ENCODE measurements around the gene KCNQ5. TPM values are rescaled to one million over a fixed set of nuclear protein-coding genes. Genes with fewer than 3 reads are reported as not detected.
"Not testable (repeated sequence)": the region's sequence is repeated elsewhere in the genome, so short reads cannot be mapped to it uniquely, and the experiment has no call there.

KCNQ5 gene
- total RNA-seq, 1 experiment from 2014 or later = 0.84 TPM

DNA sequence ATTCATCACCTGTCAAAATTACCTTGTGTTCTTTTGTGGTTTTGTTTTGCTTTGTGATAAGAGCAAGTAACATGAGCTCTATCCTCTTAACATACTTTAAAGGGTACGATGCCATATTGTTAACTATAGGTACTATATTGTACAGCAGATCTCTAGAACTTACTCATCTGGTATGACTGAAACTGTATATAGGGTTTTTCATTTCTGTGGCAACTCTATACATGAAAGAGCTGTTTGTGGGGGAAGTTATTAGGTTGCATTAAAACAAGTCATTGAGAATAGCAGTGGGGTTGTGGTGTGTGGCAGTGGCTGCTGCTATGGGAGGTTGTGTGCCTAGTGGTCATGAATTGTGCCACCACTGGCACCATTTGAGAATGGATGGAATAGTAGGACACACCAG is 268.4 kb downstream of the KCNQ5 start:
- no peak for DNase-seq (ENCODE audit: extremely low read depth, low read depth)

GRCh38 chr6:72890671-72891070 is 268.8 kb downstream of the KCNQ5 start:
- no peak for DNase-seq (ENCODE audit: extremely low read depth, low read depth)

GRCh38 chr6:72892901-72893300 is 271.0 kb downstream of the KCNQ5 start:
- DNase-seq (ENCODE audit: extremely low read depth, low read depth) = no peak

DNA sequence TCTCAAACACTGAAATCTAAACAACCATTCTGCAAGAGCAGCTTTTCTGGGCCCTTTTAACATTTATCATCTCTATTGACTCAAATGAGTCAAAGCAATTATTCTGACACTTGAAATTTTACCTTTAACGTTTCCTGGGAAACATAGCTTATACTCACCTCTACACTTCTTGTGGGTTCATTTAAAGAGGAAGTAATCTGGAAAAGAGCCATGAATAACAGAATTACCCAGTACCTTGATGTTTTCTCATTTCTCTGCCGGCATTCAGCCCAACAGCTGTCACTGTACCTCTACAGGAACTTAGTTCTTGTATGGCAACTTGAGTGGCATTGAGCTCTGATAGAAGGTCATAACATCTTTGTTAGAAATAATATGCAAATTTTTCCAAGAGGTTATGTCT is 272.2 kb downstream of the KCNQ5 start:
- DNase-seq (ENCODE audit: extremely low read depth, low read depth) = no peak

- DNase-seq (ENCODE audit: extremely low read depth, low read depth) = not testable (repeated sequence)
Observed at GRCh38 chr6:72898313-72898712, 276.4 kb downstream of the KCNQ5 start.

GRCh38 chr6:72905705-72906478 is 284.0 kb downstream of the KCNQ5 start:
- no peak for DNase-seq (ENCODE audit: extremely low read depth, low read depth)

GRCh38 chr6:72911463-72912155 is 289.7 kb downstream of the KCNQ5 start:
- DNase-seq (ENCODE audit: extremely low read depth, low read depth) = no peak

- no peak for DNase-seq (ENCODE audit: extremely low read depth, low read depth)
Observed at GRCh38 chr6:72913797-72914196, 291.9 kb downstream of the KCNQ5 start.

- no peak for DNase-seq (ENCODE audit: extremely low read depth, low read depth)
Observed at GRCh38 chr6:72916298-72916697, 294.4 kb downstream of the KCNQ5 start.

DNA sequence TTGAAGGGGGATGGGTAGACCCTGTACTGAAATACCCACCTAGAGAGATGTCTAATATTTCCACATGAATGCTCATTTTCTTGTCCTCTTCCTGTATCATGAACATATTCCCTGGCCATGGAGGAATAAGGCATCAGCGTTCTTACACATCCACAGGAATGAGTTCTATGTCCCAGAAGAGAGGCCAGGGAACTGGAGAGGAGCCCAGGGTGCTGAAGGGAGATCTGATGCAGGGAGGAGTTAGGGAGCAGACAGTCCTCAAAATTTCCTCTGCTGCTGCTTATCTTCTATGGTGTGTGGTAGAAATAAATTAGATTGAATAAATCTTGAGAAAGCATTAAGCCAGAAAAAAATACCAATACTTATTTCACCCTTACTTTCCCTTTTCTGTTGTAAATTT is 295.0 kb downstream of the KCNQ5 start:
- DNase-seq (ENCODE audit: extremely low read depth, low read depth) = no peak

DNA sequence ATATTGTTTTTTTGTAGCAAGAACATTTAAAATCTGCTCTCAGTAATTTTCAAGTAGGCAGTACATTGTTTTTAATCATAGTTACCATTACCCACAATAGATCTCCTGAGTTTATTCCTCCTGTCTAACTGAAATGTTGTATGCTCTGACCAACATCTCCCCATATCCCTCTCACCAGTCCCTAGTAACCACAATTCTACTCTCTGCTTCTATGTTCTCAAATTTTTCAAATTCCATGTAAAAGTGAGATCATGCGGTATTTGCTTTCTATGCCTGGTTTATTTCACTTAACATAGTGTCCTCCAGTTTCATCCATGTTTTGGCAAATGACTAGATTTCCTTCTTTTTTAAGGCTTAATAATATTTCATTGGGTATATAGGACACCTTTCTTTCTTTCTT is 300.5 kb downstream of the KCNQ5 start:
- DNase-seq (ENCODE audit: extremely low read depth, low read depth) = no peak

- DNase-seq (ENCODE audit: extremely low read depth, low read depth) = no peak
Observed at GRCh38 chr6:72925136-72925535, 303.3 kb downstream of the KCNQ5 start.

DNA sequence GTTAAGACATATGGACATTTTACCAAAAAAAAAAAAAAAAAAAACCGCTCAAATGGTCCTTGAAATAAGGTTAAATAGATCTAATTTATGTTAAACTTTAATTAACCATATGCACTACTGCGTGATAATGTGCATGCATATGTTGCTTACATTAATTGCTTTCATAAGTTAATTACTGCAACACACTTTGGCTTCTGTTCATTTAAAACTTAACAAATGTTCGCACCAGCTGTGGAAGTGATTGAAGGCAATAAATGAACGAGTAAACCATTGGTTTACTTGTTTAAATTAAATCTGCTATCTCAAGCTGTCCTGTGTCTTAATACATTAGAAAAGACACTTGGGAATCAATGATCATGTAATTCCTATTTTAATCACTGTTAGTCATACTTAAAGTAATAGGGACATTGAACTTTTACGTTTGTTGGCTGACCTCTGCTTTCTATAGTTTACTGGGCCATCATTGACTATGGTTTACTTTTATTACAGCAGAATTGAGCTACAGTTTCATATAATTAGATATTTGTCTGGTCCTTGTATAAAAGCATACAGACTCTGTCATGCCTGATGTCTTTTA is 308.8 kb downstream of the KCNQ5 start:
- DNase-seq (ENCODE audit: extremely low read depth, low read depth) = no peak

DNA sequence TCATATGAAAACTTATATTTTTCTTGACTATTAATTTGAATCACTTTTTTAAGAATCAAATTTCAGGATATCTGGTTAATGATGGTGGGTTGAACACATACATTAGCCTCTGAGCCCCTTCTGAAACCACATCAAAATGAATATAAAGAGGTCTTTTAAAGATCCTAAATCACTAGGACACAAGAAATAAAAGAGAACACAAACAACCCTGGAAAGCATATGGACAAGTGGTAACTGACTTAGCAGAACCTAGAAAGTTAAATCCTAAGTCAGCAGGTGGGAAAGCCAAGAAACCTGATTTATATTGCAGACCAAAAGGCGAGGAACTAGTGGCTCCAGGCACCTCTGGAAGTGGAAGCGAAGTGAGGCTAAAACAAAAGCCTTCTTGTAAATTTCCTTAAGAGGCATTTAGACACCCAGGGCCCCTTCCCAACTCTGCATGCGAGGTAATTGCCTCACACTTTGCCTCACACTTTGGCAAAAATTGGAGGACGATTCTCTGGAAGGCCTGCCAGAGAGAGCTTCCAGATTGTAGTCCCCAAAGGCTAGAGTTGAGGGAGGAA is 309.5 kb downstream of the KCNQ5 start:
- no peak for DNase-seq (ENCODE audit: extremely low read depth, low read depth)

GRCh38 chr6:72933233-72933632 is 311.4 kb downstream of the KCNQ5 start:
- DNase-seq (ENCODE audit: extremely low read depth, low read depth) = no peak

- no peak for DNase-seq (ENCODE audit: extremely low read depth, low read depth)
Observed at GRCh38 chr6:72936766-72937559, 315.1 kb downstream of the KCNQ5 start.

- no peak for DNase-seq (ENCODE audit: extremely low read depth, low read depth)
Observed at GRCh38 chr6:72938104-72938503, 316.2 kb downstream of the KCNQ5 start.

- DNase-seq (ENCODE audit: extremely low read depth, low read depth) = no peak
Observed at GRCh38 chr6:72939004-72939403, 317.1 kb downstream of the KCNQ5 start.

DNA sequence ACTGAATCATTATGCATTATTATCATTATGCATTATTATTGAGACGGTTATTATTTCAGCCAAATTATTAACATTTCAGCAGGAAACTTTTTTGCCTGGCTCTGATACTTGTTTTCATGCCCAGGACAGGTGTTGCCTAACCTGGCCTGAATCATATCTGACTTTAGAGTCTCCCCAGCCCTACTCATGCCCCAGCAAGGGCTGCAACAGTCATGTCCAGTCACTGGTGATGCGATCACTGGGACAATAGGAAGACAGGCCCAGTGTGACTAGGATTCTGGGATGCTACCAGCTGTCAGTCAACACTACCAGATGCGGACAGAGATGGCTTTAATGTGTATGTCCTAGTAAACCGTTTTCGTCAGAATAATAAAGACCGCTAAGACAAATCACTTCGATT is 318.4 kb downstream of the KCNQ5 start:
- DNase-seq (ENCODE audit: extremely low read depth, low read depth) = no peak

- DNase-seq (ENCODE audit: extremely low read depth, low read depth) = no peak
Observed at GRCh38 chr6:72941263-72941662, 319.4 kb downstream of the KCNQ5 start.

DNA sequence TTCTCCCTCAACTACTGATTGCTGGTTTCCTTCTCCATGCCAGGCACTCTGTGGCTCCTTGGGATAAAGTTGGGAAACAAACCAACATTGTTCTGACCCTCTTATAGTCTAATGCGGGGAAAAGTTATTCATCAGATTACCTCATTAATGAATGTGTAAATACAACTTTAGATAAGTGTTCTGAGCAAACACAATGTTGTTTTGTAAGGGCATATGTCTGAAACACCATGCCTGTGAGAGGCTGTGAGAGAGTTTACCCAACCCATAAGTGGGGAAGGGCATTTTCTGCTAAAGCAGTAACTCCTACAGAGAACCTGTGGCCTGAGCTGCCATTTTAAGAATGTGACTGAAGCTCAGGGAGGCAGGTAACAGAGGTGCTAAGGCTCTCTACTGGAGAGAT is 319.9 kb downstream of the KCNQ5 start:
- no peak for DNase-seq (ENCODE audit: extremely low read depth, low read depth)
